Measurements from ENCODE around the gene RAMP3.
"Not testable (repeated sequence)": the region's sequence is repeated elsewhere in the genome, so short reads cannot be mapped to it uniquely, and the experiment has no call there.

RAMP3 gene

DNA sequence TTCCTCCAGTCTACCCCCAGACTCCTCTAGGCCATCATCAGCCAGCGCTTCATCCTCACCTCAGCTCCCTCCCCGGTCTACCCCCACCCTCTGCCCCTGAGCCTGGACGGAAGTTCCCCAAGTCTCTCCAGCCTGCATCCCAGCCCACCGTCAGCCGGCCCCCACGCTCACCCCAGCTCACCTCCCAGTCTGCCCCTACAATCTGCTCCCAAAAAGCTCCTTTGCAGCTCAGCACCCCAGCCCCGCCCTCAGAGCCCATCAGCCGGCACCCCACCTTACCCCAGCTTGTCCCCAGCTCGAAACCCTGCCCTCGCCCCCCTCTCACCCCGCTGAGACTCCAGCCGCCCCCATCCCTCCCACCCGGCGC lies 322 bp upstream of the RAMP3 start:
- no peak for DNase-seq (ENCODE audit: low spot score)

DNA sequence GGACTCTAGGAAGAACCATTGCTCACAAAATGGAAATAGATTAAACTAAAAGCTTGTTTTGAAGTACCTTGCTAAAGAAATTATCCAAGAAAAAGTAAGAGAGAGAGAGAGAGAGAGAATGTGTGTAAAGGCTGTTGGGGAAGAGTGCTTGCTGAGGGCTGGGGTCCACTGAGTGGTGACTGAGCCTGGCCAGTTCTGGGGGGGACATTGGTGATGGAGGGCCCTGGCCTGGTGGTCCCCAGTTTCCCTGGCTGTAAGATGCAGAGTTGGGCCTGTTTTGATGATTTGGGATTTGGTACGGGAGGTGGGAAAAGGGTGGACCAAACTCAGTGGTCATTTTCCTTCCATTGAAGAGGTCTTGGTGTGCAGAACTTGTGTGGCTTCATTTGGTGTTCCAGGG lies 880 bp downstream of the RAMP3 start:
- DNase-seq (ENCODE audit: low spot score): no peak

DNA sequence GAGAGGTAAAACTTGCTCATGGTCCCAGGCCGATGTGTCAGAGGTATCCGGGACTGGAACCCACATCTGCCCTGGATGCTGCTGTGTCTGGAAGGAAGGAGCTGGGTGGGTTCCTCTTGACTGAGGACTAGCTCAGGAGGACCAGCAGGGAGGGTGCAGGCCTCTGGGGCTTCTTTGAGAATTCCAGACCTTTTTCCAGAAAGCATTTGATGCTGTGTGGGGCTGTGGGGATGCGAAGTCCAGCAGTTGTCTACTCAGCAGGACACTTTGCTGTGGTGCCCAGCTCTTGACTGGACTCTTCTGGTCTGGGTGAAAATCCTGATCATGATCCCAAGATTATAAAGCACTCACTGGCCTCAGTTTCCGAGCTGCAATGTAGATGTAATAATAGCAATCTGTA lies 1.7 kb downstream of the RAMP3 start:
- no peak for DNase-seq (ENCODE audit: low spot score)

DNA sequence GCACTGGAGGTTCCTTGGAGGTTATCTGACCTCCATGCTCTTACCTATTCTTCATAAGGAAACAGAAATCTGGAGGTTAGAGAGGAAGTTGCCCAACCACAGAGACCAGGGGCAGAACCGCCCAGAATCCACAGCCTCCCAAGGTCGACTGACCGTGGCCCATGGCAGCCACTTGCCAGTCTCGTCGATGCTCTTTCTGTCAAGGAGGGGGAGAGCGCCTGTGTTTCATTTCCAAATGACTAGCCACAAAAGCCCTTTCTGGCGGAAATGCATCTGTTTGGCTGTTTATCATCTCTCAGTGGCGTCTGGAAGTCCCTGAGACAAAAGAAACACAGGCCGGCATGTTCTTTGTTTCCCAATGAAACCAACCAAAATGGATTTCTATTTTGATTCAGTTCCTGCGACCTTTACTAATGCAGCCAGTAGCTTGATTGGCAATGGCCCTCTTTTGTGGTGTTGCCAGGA lies 2.9 kb downstream of the RAMP3 start:
- no peak for DNase-seq (ENCODE audit: low spot score)

DNA sequence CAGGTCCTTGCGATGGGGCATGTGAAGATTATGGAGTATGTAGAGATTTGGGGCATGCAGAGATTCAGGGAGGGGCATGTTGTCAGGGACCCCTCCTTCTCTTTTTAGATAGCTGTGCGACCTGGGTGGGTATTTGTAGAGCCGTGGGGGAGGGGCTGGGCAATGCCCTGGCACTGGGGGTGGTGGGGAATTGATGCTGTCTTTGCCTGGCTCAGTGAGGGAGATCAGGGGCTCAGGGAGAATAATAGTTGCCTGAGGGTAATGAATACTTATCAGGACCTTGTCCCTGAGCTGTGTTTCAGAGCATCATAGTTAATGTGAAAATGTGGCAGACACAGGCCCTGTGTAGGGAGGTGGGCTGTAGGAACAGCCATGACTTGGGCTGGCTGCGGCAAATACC lies 3.5 kb downstream of the RAMP3 start:
- DNase-seq (ENCODE audit: low spot score): no peak

DNA sequence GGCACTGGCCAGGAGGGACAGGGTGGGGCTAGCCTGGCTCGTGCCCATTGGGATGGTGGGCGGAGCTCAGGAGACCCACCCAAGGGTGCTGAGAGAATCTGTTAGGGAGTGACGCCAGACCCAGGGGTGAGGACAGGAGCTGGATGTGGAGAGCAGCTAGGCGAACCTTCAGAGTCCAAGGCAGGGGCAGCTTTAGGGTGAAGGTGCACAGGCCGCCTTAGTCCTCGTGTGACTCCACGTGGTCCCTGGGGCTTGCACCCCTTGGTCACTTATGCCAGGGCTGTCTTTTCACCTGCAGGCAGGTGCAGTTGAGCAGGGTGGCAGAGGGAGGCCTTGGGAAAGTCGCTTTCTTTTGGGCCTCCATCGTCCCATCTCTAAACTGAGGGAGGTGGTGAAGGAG lies 4.3 kb downstream of the RAMP3 start:
- DNase-seq (ENCODE audit: low spot score): no peak

DNA sequence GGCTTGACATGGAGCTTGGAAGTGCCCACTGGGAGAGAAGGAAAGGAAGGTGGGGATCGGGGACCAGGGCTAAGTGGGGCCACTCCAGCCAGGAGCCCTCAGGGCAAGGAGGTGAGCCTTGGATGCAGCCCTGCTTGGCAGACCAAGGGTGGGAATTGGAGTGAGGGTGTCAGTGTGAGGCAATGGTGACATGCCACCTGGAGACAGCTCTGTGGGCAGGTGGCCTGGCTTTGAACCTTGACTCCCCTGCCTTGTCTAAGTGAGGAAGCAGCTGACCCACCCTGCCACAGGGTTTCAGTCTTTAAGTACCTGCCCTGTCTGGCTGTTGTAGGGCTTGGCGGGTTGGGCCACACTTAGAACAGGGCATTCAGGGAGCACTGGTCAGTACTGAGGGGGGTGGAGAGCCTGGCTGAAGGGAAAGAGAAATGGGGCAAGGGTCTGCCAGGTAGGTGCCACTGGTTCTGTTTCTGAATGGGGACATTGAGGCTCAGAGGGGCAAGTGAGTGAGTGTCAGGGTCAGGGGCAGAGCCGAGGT lies 4.8 kb downstream of the RAMP3 start:
- DNase-seq (ENCODE audit: low spot score): no peak

DNA sequence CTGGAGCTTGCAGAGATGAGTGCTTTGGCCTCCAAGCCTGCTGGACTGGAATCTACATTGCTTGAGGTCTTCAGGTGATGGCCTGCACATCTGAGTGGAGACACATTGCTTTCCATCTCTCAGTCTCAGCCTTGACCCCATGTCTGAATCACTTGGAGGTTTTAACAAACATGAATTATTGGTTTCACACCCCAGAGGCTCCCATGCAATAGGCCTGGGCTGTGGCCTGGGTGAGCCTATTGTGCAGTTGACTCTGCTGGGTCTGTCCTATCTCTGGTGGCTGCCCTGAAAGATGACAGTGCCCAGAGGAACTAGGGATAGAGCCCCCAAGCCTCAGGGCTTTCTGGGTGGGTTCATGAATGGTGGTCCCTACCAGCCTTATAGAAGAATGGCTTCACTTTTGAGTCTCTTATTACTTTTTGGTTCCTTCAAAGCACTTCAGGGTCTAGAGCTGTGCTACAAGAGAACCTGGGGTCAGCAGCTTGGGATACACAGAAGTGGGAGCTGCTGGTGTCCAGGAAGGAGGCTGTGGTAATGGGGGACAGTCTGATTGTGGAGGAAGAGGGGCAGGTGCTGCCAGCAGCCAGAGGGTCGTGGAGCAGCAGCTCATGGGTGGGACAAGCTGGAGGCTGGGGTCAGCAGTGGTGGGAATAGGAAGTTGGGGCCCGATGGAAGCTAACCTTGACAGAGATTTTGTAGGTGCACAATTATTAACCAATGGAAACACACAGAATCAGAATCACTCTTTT lies 5.5 kb downstream of the RAMP3 start:
- DNase-seq (ENCODE audit: low spot score): no peak

DNA sequence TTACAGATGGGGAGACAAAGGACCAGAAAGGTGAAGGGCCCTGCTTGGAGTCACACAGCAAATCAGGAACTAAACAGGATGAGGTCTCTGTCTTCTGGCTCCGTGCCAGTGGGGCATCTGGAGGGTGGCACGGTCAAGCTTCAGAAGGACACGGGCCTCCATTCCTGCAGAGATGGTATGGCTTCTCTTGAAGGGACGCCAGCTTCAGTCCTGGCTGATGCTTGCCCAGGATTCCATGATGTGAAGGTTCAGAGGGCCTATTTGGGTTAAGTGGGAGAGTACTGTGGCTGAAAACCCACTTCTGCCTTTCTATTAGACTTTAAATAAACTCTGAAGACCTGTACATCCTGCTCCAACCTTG lies 6.1 kb downstream of the RAMP3 start:
- no peak for DNase-seq (ENCODE audit: low spot score)

DNA sequence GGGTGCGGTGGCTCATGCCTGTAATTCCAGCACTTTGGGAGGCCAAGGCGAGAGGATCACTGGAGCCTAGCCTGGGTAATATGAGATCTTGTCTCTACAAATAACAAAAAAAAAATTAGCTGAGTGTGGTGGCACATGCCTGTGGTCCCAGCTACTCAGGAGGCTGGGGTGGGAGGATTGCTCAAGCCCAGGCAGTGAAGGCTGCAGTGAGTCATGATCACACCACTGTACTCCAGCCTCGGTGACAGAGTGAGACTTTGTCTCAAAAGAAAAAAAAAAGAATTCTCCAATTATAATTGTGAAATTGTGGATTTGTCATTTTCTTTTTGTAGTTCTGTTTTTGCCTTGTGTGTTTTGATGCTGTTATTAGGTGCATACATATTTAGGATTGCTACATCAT lies 6.7 kb downstream of the RAMP3 start:
- DNase-seq (ENCODE audit: low spot score): not testable (repeated sequence)

DNA sequence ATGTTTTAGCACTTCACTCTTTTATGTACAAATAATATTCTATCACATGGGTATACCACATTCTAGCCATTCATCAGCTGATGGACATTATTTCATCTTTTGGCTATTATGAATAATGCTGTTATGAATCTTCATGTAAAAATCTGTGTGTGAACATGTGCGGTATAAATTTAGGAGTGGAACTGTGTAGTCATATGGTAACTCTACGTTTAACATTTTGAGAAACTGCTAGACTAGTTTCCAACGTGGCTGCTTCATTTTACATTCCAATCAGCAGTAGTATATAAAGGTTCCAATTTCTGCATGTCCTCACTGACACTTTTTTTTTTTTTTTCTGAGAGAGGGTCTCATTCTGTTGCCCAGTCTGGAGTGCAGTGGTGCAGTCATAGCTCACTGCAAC lies 8.3 kb downstream of the RAMP3 start:
- DNase-seq (ENCODE audit: low spot score): no peak

DNA sequence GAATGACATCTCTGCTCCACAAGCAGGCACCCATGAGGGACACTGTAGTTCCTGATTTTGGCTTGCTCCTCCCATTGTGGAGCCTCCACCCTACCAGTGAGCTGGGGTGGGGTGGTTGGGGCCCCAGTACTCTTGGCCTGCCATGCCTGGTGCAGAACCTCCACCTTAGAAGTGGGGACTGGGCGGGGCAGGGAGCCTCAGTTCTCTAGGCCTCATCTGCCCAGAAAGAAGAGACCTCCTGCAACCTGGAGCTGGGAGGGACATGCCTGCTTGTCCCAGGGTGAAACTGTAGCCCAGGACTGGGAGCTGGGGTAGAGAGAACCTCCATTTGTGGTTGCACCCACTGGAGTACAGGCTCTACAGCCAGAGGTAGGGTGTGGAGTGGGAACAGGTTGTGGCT lies 14.4 kb downstream of the RAMP3 start:
- no peak for DNase-seq (ENCODE audit: low spot score)

DNA sequence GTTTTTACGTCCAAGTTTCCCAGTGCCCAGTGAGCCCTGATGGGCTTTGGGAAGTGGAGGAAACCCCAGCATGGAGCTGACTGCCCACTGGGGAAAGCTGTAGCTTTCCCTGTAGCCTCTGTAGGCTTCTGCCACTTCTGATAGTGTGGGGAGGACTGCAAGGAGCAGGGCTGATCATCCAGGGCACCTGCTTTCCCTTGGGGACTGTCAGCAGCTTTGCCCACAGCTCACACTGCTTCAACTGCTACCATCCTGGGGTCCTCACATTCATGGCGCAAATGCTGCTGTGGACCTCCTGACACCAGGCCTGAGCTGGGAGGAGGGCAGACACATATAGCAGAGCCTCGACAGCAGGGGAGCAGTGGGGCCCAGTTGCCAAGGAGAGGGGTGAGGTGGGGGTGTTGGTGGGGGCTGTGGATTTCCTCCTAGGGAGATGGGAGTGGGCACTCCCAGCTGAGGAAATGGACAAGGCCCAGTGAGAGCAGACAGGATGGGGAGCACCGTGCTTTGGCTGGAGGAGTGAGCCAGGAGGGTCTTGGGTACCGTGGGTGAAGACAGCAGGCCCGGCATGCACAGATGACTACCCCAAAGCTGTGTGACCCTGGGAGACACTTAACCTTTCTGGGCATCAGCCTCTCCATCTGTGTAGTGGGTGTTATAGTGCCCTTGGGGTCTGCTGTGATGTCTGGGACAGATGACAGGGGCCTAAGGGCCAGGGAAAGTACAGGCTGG lies 16.2 kb downstream of the RAMP3 start:
- no peak for DNase-seq (ENCODE audit: low spot score)

DNA sequence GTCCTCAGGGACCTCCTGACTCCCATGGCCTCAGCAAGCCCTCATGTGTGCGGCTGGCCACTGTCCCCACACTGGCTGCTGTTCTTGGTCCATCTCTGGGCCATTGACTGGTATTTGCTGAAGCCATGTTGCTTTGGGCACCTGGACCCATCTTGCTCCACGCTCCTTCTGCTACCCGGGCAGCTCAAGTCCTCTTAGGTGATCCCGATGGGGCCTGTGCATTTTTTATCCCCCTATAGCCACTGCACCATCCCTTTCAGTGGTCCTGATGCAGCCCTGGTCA lies 16.7 kb downstream of the RAMP3 start:
- no peak for DNase-seq (ENCODE audit: low spot score)

DNA sequence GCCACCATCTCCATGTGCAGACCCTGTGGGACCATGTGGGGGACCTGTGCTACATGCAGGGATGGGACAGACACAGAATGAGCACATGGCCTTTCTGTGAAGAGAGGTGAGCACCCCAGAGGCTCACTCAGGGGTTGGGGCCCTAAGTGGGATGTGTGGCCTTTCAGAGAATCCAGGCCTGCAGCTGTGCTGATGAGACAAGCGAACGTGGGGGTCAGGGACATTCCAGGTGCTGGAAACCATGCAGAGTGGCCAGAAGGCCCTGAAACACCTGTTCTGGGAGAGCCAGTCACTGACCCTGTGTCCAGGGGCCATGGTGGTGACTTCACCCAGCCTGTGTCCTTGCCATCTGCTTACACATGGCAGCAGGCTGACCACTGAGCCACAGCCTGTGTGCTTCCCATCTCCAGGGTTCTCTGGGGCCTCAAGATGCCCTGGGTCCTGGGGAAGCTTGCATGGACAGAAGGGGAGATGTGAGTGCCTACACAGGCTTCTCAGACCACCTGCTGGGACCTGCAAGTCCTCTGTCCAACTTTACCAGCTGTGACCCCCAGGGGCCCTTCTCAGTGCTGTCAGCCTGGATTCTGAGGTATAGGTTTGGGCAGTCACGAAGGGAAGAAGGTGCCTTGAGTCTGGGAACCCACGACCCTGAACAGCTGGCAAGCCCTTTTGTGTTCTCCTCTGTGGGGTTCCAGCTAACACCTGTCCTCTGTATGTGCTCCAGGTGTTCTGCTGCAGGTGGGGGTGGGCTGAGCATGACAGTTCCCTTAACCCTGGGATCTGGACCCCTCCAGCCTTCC lies 17.6 kb downstream of the RAMP3 start:
- DNase-seq (ENCODE audit: low spot score): no peak

DNA sequence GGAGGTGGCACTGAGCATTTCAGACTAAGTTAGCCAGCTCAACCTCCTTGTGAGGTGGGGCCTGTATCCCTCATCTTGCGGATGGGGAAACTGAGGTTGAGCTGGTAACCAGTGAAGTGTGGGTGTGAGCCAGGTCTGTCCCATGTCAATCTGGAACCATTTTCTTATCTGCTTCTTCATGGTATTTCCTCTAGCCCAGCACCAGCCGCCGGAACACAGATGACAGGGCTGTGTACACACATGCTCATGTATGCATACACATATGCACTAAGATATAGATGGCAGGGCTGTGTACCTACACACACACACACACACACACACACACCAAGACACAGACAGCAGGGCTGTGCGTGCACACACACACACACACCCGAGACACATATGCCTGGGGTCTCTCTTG lies 18.5 kb downstream of the RAMP3 start:
- no peak for DNase-seq (ENCODE audit: low spot score)

DNA sequence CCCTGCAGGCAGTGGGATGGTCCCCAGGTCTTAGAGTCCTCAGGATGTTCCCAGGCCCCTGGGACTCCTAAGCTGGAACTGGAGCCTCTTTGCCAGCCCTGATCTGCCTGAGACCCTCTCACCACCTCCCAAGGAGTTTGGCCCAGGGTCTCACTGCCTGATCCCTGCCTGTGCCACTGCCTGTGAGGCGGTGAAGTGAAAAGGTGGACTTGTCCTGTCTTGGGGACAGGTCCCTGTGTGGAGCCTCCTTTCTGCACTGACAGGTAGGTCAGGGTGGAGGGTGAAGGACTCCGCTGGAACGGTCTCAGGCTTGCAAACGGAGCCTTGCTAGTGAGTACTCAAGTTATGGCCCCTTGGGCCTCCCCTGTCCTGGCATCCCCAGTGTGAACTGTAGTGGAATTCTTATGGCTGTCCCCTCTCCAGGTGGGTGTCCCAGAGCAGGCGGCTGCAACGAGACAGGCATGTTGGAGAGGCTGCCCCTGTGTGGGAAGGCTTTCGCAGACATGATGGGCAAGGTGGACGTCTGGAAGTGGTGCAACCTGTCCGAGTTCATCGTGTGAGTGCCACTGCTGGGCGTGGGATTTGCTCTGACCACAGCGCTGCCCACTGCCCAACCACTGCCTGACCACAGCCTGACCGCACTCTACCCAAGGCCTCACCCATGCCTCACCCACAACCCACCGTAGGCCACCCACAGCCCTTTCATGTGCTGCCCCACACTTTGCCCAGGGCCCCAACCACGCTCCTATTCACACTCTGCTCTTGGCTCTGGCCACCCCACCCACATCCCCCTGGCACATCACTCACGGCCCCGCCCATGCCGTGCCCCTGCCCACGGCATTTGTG lies 19.5 kb downstream of the RAMP3 start:
- DNase-seq (ENCODE audit: low spot score): no peak

DNA sequence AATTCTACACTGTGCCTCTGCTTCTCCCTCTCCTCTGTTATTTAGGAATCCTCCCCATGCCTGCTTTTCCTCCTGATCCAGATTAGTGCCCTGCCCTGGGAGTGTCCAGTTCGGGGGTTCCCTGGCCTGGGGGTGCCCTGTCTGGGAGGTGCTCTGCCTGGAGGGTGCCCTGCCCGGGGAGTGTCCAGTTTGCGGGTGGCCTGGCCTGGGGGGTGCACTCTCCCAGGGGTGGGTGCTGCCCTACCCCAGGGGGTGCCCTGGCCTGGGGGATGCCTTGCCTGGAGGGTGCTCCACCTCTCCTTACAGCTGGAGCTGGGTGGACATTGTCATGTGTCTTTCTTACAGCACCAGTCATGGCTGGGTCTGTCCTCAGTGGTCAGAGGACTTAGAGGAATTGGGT lies 20.2 kb downstream of the RAMP3 start:
- no peak for DNase-seq (ENCODE audit: low spot score)

DNA sequence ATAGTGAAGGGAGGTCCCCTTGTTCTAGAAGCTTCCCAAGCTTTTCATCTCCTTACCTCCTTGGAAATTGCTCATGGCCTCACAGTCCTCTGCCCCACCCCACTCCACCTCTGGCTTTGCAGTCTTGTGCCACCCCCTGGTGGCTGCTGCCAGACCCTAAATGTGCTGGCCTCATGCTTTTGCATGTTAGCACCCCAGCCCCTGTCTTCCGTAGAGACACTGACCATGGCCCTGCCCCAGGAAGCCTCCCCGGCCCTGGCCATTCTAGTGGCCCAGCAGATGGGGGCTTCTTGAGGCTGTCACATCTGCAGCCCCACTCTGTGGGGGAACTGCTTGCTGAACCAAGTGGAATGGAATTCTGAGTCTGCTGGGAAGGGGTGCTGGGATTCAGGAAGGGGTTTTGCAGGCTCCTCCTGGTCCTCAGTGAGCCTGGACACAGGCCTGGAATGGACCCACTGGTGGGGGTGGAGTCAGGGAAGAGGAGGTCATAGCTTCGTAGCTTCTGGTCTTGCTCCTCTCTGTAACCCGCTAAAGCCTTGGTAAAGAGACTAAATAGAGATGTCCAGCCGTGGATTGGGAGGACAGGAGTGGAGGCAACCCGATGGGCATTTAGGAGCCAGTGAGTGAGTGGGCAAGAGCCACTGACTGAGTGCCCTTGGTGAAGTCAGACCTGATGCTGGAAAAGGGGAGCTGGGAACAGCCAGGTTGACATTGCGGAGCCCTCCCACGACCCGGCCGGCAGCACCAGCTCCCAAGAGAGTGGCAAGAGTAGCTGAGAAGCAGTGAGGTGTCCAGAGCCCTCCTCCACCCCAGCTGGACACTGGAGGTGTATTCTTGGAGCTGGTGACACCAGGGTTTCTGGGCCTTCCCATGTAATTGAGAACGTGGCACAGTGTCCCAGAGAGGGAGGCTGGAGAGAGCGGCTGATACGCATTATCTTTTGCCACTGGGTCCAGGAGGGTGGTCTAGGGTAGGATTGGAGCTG lies 20.9 kb downstream of the RAMP3 start:
- DNase-seq (ENCODE audit: low spot score): no peak

DNA sequence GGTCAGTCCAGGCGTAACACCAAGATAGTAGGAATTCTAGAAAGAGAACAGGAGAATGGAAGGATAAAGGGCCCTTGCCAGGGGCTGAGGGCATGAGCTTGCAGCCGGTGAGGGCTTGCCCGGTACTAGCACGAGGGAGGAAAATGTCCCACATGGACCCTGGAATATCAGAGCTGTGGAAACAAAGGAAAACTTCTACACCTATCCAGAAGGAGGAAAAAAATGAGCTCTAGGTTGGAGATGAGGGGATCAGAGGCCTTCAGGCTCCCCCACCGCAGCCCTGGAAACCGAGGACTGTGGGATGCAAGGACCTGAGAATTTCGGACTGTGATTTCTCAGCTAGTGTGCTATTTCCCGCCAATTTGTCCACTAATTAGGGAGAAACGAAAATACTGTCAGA lies 22.1 kb downstream of the RAMP3 start:
- DNase-seq (ENCODE audit: low spot score): no peak

All from GM03348 (cell line).